ENCODE data around the gene DSTN.
"Not testable (repeated sequence)": the region's sequence is repeated elsewhere in the genome, so short reads cannot be mapped to it uniquely, and the experiment has no call there.

DSTN gene

DNA sequence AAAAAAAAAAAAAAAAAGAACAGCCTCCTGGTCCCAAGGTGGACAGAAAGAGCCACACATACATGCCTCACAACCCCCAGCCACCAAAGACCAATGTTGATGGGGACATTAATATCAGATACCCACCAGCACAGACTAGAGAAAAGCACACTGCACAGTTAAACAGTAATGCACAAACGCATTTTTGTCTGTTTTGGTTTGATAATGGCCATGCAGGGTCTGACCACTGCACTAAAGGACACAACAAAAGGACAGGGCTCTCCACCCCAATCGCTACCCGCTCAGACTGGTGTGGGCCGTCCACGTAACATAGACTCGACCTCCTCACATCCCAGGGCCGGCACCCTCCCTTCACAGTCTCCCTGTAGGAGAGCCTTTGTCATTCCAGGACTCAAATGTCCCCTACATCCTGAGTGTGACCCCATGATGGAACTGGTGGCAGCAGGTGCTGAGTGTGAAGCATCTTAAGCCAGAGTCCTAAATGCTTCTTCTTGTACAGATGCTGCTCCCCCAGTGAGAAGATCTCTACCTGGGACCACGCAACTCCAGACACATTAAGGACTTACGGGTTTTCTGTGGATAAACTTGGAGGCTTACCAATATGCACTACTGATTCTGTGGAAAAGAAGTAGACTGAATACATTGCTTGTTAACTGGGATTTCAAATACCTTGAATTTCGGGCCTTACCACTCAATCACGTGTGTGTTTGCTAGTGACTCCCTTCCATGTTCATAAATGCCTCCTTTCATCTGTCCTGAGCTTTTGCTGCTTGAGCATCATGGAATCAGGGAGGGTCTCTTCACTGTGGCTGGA, 84.2 kb downstream of the DSTN start:
- DNase-seq: no peak

DNA sequence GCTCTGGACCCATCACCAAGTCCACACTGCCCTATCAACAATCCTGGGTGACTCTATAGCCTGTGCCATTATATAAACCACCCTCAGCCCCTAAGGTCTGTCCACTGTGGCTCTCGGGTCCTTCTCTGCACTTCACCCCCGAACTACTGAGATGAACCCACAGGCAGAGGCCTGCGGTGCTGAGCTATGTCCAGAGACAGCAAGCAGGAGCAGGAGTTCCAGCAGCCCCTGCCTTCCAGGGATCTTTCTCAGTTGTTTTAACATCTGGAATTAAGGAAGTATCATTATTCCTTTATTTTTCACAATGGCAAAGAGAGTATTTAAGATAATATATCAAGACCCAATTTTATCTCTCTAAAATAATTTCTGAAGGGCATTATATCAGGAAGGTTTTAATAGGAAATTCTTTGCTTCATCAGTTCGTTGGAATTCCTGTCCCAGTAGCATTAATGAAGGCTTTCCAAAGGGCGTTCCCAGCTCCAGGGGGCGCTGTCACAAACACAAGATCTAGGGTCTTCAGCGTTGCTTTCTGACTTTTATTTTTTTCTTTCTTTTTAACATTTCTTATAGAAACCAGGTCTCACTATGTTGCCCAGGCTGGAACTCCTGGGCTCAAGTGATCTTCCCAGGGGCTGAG, 84.9 kb downstream of the DSTN start:
- peak; percentile 57 for DNase-seq

DNA sequence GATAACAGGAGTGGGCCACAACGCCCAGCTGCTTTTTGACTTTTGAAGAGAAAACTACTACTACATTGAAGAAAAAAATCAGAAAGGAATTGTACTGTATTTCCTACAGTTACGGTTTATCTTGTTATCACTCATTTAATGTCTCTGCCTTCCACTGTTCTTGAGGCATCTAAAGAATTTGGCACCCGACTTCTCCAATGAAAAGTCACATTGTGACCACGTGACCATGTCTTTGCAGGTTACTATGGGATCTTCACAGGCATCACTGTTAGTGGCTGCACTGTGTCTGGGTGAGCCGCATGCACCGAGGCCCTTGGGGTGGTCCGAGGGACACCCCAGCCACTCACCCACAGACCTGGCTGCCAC, 85.4 kb downstream of the DSTN start:
- DNase-seq: peak; percentile 36

DNA sequence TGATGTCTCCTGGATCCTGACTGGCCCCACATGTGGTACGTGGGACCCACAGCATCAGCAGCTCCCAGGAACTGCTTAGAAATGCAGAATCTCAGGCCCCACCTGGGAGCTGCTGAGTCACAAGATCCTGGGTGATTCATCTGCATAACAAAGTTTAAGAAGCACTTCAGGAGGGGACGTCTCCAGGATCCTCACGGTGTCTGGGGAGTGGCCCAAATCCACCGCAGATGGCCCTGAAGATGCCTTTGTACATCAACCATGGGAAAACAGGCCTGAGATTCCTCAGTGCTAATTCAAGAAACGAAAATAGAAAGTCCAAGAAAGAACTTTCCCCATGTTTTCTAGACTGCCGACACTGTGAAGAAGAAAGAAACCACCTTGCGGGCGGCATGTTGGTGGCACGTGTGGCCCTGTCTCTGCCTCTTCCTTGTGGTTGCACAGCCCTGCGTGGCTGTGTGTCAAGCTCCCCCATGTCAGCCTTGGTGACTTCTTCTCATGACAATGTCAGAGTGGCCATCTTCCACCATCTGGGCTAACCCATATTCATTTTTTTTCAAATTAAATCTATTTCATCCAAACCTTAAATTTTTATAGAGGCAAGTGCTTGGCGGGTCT, 86.1 kb downstream of the DSTN start:
- DNase-seq: no peak

DNA sequence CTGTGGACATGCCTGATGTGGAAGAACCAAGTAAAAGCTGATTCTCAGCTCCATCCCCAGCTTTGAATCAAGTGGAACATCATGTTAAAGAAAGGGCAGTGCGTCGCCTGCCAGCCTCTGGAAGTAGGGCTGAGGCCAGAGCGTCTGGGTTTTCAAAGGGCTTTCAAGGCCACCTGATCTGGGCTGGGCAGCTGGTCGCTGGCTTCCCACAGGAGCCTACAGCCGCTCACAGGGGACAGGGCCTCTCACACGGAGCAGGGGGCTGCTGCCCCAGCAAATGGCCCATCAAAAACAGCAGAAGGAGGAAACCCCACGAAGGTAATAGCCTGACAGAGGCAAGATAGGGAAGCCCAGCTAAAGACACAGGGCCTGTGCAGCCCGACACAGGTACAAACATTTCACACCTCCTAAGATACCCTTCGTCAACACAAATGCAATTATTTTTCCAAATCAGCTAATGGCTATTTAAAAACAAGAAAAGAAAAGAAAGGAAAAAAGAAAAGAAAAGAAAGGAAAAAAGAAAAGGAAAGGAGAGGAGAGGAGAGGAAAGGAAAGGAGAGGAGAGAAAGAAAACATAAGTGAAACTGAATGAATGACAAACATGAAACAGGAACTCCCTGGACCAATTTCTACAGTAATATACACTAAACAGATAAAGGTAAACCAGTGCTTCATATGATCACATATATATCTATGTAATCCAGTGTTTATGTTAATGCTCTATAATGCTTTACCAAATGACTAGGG, 87.4 kb downstream of the DSTN start:
- DNase-seq: no peak

DNA sequence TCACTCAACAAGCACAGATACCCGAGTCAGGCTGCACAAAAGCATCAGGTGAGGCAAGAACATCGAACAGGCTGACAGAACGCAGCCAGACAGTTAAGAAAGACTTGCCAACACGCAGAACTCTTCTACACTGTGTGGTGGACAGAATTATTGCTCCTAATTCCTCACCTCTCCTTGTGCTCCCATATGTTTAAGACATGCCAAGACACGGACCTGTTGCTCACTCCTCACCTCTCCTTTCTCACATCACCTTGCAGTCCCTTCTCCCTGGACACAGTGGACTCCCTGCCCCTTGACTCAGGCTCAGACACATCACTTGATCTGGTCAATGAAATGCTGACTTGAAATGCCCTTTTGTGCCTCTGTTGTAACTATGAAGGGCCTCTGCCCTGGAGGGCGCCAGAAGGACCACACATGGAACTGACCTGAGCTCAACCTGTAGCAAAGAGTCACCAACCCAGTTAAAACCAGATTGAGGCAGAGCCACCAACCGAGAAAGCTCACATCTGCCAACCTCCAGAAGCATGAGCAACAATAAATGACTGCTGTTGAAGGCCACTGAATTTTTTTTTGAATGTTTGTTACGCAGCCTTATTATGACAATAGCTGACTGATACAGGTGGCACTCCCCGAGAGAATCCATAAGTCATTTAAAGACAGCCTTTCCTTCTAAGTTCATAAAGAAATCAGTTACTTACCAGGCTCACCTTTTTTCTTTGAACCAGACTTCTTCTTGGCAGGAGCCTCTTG, 88.2 kb downstream of the DSTN start:
- DNase-seq: no peak

DNA sequence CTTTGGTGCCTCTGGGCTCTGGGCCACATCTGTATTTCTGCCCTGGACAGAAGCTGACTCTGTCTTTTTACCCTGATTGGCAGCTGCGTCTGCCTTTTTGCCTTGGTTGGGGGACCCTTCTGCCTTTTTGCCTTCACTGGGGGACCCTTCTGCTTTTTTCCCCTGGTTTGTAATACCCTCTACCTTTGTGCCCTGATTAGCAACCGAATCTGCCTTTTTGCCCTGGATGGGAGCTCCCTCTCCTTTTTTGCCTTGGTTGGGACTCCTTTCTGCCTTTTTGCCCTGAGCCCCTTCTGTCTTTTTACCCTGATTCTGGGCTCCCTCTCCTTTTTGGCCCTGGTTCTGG, 88.7 kb downstream of the DSTN start:
- no peak for DNase-seq

DNA sequence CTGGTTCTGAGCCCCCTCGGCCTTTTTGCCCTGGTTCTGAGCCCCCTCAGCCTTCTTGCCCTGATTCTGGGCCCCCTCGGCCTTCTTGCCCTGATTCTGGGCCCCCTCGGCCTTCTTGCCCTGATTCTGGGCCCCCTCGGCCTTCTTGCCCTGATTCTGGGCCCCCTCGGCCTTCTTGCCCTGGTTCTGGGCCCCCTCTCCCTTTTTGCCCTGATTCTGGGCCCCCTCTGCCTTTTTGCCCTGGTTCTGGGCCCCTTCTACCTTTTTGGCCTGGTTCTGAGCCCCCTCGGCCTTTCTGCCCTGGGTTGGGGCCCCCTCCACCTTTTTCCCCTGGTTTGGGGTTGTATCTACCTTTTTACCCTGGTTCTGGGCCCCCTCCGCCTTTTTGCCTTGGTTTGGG, 89.5 kb downstream of the DSTN start:
- DNase-seq: not testable (repeated sequence)

Measured in fibroblast of skin of right quadriceps (primary cell).